HG03457 (cell line): Measurements from ENCODE around the gene ZNF609.

Experiments
- ATAC-seq: cut with Tn5 transposase; IDR thresholded peaks from one replicate; pipeline ENCODE4 v1.9.1; 2021; ENCODE audit warnings: moderate number of reproducible peaks; ENCODE audit not compliant: unreplicated experiment

Gene ZNF609

GRCh38 chr15:64460206-64460723 is at the start of gene ZNF609:
TSS of gene ZNF609 (plus strand) at chr15:64460578. CDS start at chr15:64499420, 38,842 bp downstream.
- ATAC-seq: peak; percentile 42

DNA sequence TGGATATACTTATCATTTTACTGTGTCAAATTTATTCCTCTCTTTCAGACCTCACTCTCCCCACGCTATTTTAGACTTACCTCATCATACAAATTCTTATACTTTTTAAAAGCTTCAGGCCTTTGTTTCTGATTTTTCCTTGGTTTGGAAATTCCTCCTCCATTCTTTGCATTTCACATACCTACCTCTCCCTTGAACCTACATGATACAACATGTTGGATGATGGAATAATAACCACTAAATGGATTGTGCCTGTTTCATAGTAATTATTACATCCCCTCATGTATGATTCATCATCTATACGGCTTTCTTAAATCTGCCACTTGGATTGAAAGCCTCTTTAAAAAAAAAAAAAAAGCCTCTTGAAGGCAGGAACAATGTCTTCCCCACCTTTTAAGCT is 48.2 kb upstream of the ZNF609 start:
- ATAC-seq: no peak

GRCh38 chr15:64422697-64423096 is 37.7 kb upstream of the ZNF609 start:
- ATAC-seq: no peak

GRCh38 chr15:64423970-64424369 is 36.4 kb upstream of the ZNF609 start:
- ATAC-seq: no peak

DNA sequence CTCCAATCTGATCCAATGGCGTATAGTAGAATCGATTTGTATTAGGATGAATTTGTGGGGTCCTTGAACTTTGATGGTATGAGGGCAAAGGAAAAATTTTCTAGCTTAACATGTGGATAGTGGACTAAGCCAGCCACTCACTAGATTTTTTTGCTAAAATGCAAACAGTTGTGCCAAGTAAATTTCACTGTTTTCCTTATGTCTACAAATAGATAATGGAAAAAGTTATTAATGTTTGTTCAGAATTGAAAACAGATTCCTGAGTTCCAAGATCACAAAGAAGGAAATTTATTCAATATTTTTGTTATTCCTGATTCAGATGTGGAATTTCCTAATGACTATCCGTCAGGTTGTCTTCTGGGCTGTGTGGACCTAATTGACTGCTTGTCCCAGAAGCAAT is 35.2 kb upstream of the ZNF609 start:
- ATAC-seq: no peak

GRCh38 chr15:64426845-64427465 is 33.4 kb upstream of the ZNF609 start:
- no peak for ATAC-seq

DNA sequence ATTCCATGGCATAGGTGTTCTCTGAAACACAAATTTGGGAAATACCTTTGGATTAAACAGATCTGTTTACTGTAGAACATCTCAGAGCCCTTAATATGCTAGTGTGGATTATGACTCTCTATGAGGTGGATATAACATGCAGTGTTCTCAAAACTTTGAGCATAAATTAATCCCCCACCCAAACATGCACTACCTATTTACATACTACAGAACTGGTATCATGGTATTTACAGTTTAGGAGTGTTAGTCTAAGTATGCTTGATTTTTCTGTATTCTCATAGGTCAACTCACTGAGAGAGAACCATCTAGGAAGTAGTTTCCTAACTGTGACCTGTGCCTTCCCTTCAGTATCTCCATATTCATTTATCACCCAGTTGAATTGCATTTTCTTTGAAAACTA is 30.9 kb upstream of the ZNF609 start:
- ATAC-seq: no peak

DNA sequence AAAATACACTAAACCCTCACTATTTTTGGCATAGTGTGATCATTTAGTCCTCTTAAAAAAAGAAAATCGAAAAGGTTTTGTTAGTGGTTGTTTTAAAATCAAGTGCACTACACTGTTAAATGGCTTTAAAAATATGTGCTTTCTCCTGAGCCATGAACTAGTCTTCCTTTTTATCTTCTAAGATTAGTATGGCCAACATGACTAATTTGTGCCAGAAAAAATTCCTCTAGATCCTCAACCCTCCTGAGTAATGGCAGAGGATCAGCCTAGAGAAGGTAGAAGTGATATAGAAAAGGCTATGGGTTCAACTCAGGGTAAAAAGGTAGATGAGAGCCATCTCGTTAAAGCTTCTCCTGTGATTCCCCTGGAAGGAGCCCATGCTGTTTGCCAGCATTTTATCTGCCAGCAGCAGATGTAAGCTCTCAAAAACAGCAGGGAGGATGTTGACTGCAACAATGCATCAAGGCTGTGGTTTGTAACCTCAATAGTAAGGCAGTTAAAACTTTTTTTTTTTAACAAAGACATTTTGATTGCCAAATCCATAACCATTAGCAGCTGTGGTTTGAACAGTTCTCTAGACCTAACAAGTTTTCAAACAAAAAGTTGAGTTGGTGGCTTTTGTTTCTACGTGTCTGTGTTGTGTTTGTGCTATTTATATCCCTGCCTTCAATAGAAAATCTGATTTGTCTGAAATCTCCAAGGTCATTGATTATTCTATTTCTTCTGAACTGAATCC is 30.2 kb upstream of the ZNF609 start:
- no peak for ATAC-seq

DNA sequence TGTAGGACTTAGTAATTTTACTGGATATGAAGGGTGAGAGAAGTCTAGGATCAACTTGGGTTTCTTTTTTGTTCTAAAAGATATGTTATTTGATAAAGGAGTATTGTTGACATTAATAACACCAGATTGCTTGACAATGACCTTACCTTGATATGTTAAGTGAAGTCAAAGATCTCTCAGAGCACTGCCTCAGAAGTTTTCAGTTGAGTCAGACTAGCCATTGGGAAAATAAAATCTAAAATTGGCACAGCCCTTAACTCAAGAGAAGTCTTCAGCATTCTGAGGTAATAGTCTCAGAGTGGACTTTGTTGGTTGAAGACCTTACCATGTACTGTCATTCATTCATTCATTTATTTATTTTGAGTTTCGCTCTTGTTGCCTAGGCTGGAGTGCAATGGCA is 22.4 kb upstream of the ZNF609 start:
- ATAC-seq: no peak

- no peak for ATAC-seq
Observed at GRCh38 chr15:64438653-64439447, 21.5 kb upstream of the ZNF609 start.

- ATAC-seq: no peak
Observed at GRCh38 chr15:64441852-64442251, 18.5 kb upstream of the ZNF609 start.

DNA sequence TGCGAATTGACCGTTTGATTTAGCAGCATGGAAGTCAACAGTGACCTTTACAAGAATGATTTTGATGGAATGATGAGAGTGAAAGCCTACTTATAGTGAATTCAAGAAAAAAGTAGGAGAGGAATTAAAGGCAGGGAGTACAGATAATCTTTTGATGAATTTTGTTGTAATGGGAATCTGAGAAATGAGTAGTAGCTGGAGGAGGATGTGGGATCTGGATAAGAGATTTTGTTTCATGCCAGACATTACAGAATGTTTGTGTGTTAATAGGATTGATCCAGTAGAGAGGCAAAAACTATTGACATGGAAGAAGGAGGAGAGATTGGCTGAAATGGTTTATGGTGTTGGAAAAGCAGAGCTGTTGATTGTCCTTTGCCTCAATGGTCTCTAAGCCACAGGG is 17.4 kb upstream of the ZNF609 start:
- ATAC-seq: no peak

GRCh38 chr15:64443747-64444621 is 16.4 kb upstream of the ZNF609 start:
- no peak for ATAC-seq

DNA sequence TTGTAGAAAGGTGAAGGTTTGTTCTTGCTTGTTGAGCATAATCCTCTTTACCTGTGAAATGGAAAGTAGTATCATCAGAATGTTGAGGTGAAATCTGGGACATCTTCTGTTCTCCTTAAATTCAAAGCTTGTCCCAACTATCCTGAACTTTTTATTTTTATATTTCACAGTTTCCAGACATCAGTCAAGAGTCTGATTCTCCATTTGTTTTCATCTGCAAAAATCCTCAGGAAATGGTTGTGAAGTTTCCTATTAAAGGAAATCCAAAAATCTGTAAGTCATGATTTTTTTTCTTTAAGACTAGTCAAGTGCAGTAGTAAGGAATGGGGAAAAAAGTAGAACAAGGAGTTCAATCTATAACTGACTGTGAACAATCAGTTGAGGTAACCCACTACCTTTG is 15.5 kb upstream of the ZNF609 start:
- no peak for ATAC-seq

DNA sequence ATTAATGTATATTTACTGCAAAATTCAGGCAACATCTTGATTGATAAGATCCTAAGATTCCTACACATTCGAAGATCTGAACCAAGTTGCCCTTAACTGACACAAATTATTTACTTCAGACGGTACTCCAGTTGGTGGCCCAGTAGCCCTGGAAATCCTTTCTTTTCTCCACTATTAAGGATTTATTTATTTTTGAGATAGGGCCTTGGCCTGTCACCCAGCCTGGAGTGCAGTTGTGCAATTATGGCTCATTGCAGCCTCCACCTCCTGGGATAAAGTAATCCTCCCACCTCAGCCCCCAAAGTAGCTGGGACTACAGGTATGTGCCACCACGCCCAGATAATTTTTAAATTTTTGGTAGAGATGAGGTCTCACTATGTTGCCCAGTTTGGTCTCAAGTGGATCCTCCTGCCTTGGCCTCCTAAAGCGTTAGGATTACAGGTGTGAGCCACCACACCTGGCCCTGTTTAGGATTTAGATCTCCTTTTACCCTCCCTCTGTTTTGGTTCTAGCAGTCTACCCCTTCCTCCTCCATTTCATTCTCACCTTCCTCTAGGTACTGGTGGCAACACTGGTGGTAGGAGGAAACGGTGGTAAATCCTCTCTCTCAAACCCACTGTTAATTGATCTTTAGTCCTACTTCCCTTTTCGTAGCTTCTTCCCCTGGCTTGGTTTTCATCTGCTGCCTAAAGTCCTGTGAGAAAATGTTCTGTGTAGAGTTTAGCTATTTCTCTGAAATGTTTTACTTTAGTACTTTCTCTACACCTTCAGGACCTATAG is 12.7 kb upstream of the ZNF609 start:
- no peak for ATAC-seq

GRCh38 chr15:64452988-64453688 is 7.2 kb upstream of the ZNF609 start:
- no peak for ATAC-seq

- no peak for ATAC-seq
Observed at GRCh38 chr15:64453689-64454037, 6.7 kb upstream of the ZNF609 start.

DNA sequence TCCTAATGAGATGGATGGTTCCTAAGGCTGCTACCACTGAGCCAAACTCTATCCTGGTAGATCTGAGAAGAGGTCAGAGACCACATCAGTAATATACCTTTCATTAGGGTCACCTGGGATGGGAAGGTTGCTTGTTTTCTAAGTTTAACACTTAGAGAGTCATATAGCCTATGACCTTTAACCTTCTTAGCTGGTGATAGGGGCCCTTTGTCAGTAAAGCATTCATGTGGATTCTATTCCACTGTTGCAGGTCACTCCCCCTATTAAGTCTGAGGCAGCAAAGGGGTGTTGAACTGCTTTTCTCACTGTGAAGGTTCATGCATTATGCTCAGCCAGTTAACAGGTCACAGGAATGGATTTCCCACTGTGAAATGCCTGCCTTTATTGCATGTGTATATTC is 6.1 kb upstream of the ZNF609 start:
- no peak for ATAC-seq

- ATAC-seq: no peak
Observed at GRCh38 chr15:64455961-64456371, 4.4 kb upstream of the ZNF609 start.
